Ectodermal cell (in vitro differentiated cells): Measurements from ENCODE around the gene DVL2.

Source experiments
- H3K27ac ChIP-seq: 2 replicates; pipeline ENCODE4 v1.7.0; 2013; ENCODE audit warnings: mild to moderate bottlenecking, low read depth, low read length; ENCODE audit not compliant: insufficient read depth, poor library complexity, severe bottlenecking
- H3K27me3 ChIP-seq: 2 replicates; pipeline ENCODE4 v1.7.0; 2013; ENCODE audit warnings: mild to moderate bottlenecking, low read length; ENCODE audit not compliant: insufficient read depth, control insufficient read depth, poor library complexity, severe bottlenecking
- H3K36me3 ChIP-seq: one replicate; pipeline ENCODE4 v1.7.0; 2013; ENCODE audit warnings: low read length; ENCODE audit not compliant: control insufficient read depth, insufficient read depth
- H3K4me1 ChIP-seq: one replicate; pipeline ENCODE4 v1.7.0; 2013; ENCODE audit warnings: low read length; ENCODE audit not compliant: control insufficient read depth, insufficient read depth
- H3K4me3 ChIP-seq: 2 replicates; pipeline ENCODE4 v1.7.0; 2013; ENCODE audit warnings: low read depth, low read length, control low read depth; ENCODE audit not compliant: insufficient read depth
- H3K9me3 ChIP-seq: 2 replicates; pipeline ENCODE4 v1.7.0; 2013; ENCODE audit warnings: mild to moderate bottlenecking, low read length, moderate library complexity; ENCODE audit not compliant: control insufficient read depth
- WGBS, 2 experiments: methylation state at CpG; one replicate each; pipeline ENCODE4 v1.1.7; 2013; ENCODE audit warnings: missing lambda C conversion rate in 2 of 2; 5-methylcytosine and 5-hydroxymethylcytosine counted together

The DVL2 gene

DNA sequence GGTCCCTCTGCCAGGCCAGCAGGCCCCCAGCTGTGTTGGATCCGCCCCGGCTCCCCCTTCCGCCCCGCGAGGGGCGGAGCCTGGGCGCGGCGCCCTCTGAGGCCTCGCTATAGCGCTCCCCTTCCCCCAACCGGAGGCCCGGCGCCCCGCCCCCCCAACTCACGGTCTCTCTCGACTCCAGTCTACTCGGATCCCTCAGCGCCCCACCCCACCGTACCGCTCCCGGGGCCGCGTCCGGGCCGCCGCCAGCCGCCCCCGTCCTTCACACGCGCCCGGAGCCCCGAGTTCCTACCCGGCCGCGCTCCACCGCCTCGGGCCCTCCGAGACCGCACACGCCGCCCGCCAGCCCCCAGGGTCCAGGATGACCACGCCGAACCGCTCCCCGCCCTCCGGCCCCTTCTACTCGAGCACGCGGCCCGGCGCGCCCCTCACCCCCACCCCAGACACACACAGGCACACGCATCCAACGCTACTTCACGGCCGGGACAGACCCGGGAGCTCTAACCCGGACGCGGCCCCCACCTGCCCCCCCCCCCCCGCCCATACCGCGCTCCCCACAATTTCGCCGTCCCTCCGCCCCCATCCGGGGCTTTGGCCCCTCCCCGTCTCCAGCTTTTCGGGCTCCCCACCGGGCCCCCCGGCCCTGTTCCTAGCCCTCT, 3.6 kb upstream of the DVL2 start:
- Histone ChIP-seq H3K27me3 (no peaks in the 10 kb centered on the region), H3K4me1 (peaks cover 15% of the 10 kb centered on the region), H3K27ac (peak overlapping the region; percentile 85), H3K9me3 (no peaks in the 10 kb centered on the region), H3K4me3 (peak overlapping the region; percentile 70), H3K36me3 (peaks cover 22% of the 10 kb centered on the region)
- WGBS, 2 experiments = 0% methylated on average over 69 to 73 of the region's 73 CpGs

DNA sequence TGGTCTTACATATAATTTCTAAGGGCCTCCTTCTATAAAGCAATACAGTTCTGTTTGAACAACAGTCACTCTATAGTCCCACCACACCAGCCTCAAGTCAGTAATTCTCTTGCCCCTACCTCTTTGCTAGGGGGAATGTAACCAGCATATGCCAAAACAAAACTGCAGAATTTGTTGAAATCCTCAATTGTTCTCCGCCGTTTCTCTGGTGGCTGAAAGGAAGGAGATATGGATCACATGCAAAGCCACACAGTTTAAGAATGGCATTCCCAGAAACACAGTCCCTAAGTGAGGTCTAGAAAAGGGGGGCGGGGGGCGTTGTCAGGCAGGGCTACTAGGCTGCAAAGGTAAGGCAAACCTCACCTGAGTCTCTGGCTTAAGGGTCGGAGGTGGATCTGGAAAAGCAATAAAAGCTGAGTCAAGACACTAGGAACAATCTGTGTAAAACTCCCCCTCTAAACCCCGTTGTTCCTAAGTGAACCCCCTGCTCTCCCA, 3.0 kb upstream of the DVL2 start:
- Histone ChIP-seq H3K4me3 (peak overlapping the region; percentile 70), H3K27ac (peak overlapping the region; percentile 85), H3K36me3 (peaks cover 22% of the 10 kb centered on the region), H3K4me1 (peaks cover 17% of the 10 kb centered on the region), H3K27me3 (no peaks in the 10 kb centered on the region), H3K9me3 (no peaks in the 10 kb centered on the region)
- 51 to 55% methylated on average over 6 of the region's 6 CpGs for WGBS, 2 experiments

DNA sequence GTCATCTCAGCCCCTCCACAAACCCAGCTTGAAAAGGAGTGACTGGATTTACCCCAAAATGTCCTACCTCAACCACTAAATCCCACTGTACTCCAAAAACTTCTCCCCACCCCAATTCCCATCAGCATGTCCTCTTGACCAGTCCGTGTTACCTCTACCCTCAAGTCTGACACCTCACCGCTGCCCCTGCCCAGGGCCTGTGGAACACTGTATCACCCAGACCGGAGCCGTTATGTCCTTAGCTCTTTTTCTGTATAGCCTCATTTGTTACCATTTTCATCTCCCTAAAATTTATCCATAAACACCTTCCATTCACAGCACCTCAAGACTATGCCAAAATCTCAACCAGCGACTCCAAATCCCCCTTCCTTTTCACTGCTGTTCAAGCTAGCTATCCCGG, 2.5 kb upstream of the DVL2 start:
- Histone ChIP-seq H3K36me3 (peaks cover 22% of the 10 kb centered on the region), H3K9me3 (no peaks in the 10 kb centered on the region), H3K4me1 (peaks cover 22% of the 10 kb centered on the region), H3K4me3 (peak overlapping the region; percentile 70), H3K27me3 (no peaks in the 10 kb centered on the region), H3K27ac (no peak overlapping the region)
- WGBS, 2 experiments = 92 to 93% methylated on average over 6 of the region's 6 CpGs

DNA sequence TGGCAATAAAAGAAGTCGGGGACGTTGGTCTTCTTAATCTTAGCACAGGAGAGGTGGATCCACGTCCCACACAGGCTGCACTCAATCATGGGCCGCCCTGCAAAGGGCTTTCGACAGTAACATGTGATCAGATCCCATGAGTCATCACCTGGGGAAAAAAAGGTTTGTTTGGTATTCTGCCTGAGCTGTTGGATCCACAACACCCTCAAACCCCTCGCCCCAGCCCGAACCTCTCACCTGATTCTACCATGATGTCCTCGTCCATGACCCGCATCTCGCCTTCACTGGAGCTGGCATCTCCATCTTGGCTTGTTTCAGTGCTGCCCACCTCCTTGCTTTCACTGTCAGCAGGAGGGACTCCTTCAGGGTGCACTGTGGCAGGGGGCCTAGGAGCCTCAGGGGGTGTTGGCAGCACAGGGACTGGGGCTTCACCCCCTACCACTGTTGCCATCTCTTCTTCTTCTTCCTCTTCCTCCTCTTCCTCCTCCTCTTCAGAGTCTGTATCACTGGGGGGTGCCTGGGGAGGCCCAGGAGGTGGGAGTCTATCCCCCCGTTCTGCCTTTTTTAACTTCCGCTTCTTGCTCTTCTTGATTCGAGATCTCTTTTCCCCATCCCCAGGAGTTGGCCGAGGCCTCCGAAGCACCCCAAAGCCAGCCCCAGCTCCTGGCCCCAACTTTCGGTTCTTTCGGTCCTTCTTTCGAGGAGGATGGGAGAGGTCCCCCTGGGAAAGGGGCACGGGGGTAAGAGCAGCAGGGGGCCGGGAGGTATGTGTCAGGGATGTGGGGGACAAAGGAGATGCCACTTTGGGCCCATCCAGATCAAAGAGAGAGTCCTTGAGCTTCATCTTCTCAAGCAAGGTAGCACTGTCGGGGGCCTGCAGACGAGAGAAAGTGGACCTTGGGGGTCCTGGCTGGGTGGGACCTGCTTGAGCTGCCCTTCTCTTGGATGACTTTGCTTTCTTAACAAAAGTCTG, 1.7 kb upstream of the DVL2 start:
- peaks cover 22% of the 10 kb centered on the region for H3K36me3 ChIP-seq
- WGBS, 2 experiments = 92% methylated on average over 22 of the region's 22 CpGs
- H3K4me3 ChIP-seq = no peak overlapping the region
- H3K4me1 ChIP-seq = peaks cover 21% of the 10 kb centered on the region
- no peaks in the 10 kb centered on the region for H3K27me3 ChIP-seq
- no peaks in the 10 kb centered on the region for H3K9me3 ChIP-seq
- H3K27ac ChIP-seq = no peak overlapping the region

- peaks cover 34% of the 10 kb centered on the region for H3K36me3 ChIP-seq
- H3K4me1 ChIP-seq = peaks cover 19% of the 10 kb centered on the region
- no peaks in the 10 kb centered on the region for H3K27me3 ChIP-seq
- no peaks in the 10 kb centered on the region for H3K9me3 ChIP-seq
- H3K4me3 ChIP-seq = peak overlapping the region; percentile 95
- 1 to 2% methylated on average over 9 of the region's 9 CpGs for WGBS, 2 experiments
- peak overlapping the region; percentile 88 for H3K27ac ChIP-seq
These were observed 625 bp downstream of the DVL2 start for GRCh38 chr17:7233701-7234082.

GRCh38 chr17:7232114-7232513, 2.2 kb downstream of the DVL2 start:
- 93 to 95% methylated on average over 5 of the region's 5 CpGs for WGBS, 2 experiments
- Histone ChIP-seq H3K36me3 (peaks cover 48% of the 10 kb centered on the region), H3K27ac (no peak overlapping the region), H3K27me3 (no peaks in the 10 kb centered on the region), H3K9me3 (no peaks in the 10 kb centered on the region), H3K4me3 (peak overlapping the region; percentile 0), H3K4me1 (peaks cover 14% of the 10 kb centered on the region)

DNA sequence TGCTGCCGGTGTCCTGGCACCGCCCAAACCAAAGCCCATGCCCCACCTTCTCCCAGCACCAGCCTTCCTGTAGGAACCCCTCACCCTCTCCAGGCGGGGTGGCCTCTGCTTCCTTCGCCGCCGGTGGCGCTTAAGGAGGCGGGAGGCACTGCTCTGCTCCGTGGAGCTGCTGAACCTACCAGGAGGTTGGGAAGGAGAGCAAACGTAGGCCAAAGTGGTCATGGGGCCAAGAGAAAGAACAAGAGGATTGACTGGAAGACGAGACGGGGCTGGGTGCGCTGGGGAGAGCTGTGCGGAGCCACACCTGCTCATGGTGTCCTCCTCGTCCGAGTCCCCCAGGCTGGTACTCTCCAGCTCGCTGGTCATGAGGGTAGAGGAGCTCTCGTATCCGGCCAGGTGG, 4.8 kb downstream of the DVL2 start:
- no peak overlapping the region for H3K27ac ChIP-seq
- H3K36me3 ChIP-seq = peaks cover 52% of the 10 kb centered on the region
- H3K27me3 ChIP-seq = no peaks in the 10 kb centered on the region
- H3K4me3 ChIP-seq = no peak overlapping the region
- peaks cover 9% of the 10 kb centered on the region for H3K4me1 ChIP-seq
- 96 to 97% methylated on average over 19 of the region's 19 CpGs for WGBS, 2 experiments
- H3K9me3 ChIP-seq = no peaks in the 10 kb centered on the region

DNA sequence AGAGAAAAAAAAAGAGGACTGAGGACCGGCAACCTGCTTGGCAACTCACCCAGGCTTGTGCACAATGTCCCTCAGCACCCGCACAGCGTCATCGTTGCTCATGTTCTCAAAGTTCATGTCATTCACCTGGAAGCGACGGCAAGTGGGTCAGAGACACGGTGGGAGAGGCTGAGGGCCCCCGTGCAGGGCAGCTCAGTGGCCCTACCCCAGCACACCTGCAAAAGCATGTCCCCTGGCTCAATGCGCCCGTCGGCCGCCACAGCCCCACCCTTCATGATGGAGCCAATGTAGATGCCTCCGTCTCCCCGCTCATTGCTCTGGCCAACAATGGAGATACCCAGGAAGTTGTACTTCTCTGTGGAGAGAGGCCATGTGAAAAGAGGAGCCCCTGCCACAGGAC, 5.4 kb downstream of the DVL2 start:
- Histone ChIP-seq H3K9me3 (no peaks in the 10 kb centered on the region), H3K4me3 (no peak overlapping the region), H3K36me3 (peaks cover 56% of the 10 kb centered on the region), H3K27ac (no peak overlapping the region), H3K27me3 (no peaks in the 10 kb centered on the region), H3K4me1 (peaks cover 9% of the 10 kb centered on the region)
- WGBS, 2 experiments = 95 to 97% methylated on average over 14 of the region's 14 CpGs

GRCh38 chr17:7226721-7227710, 7.3 kb downstream of the DVL2 start:
- 96 to 97% methylated on average over 31 of the region's 31 CpGs for WGBS, 2 experiments
- no peaks in the 10 kb centered on the region for H3K9me3 ChIP-seq
- no peak overlapping the region for H3K4me3 ChIP-seq
- H3K27me3 ChIP-seq = no peaks in the 10 kb centered on the region
- H3K27ac ChIP-seq = no peak overlapping the region
- H3K36me3 ChIP-seq = peaks cover 74% of the 10 kb centered on the region
- peaks cover 4% of the 10 kb centered on the region for H3K4me1 ChIP-seq
